ENCODE measurements around the gene AOC2. TPM values are rescaled to one million over a fixed set of nuclear protein-coding genes. Genes with fewer than 3 reads are reported as not detected.

The AOC2 gene
- total and polyA plus RNA-seq, 9 of the 15 experiments (the other 6 are each of a cell fraction or from before 2014, with no cell fraction given): 0.08 to 0.91 (median 0.49) TPM

GRCh38 chr17:42809250-42809649, 35.1 kb upstream of the AOC2 start:
- H3K79me2 ChIP-seq (ENCODE audit: control insufficient read depth, insufficient read depth, low read length): no peaks in the 10 kb centered on the region
- no TSS peak for BruUV-seq (replicated peaks)
- H3K4me1 ChIP-seq (replicated peaks in 1 of 2; ENCODE audit: control insufficient read depth in 2 of 2, insufficient read depth in 2 of 2, low read length in 2 of 2): no peaks in the 10 kb centered on the region
- no peak overlapping the region for H3K27ac ChIP-seq (ENCODE audit: extremely low read depth, low read depth, low read length)
- DNase-seq (ENCODE audit: extremely low read depth in 1 of 4, low spot score in 3 of 4) (no peak), FAIRE-seq (no peak), ATAC-seq (no peak)
- H4K20me1 ChIP-seq (replicated peaks; ENCODE audit: control insufficient read depth, insufficient read depth, low read length): no peaks in the 10 kb centered on the region
- no peak overlapping the region for H3K4me2 ChIP-seq (ENCODE audit: insufficient read depth, low read length)
- H2AFZ ChIP-seq (ENCODE audit: low read depth, low read length): no peak overlapping the region
- no peaks in the 10 kb centered on the region for H3K9me1 ChIP-seq (ENCODE audit: control insufficient read depth, insufficient read depth, low read length)
- peaks cover 37% of the 10 kb centered on the region for H3K36me3 ChIP-seq (ENCODE audit: control insufficient read depth, insufficient read depth, low read length)
- POLR2A ChIA-PET: interaction anchor here (0.9 kb wide), 1 partner anchor 136 kb away, joined by 3 read pairs; no protein-coding TSS in a partner anchor
- no peaks in the 10 kb centered on the region for H3K27me3 ChIP-seq (ENCODE audit: control insufficient read depth in 2 of 2, insufficient read depth in 2 of 2, low read length in 2 of 2)
- intact Hi-C loops (cut with micrococcal nuclease): no loop called here
- H3K9ac ChIP-seq (ENCODE audit: insufficient read depth in 1 of 2, low read depth in 2 of 2, low read length in 2 of 2): no peak overlapping the region
- in situ Hi-C loops (cut with MboI): no loop called here
- H3K9me3 ChIP-seq (replicated peaks; ENCODE audit: control insufficient read depth, insufficient read depth, low read depth, low read length): no peaks in the 10 kb centered on the region
- CTCF ChIA-PET (ENCODE audit: low intra/inter-chr PET ratio): interaction anchor here (0.6 kb wide), 1 partner anchor 496 kb away, joined by 3 read pairs; no protein-coding TSS in a partner anchor
- no peak overlapping the region for H3K4me3 ChIP-seq
- 71% methylated on average over 3 of the region's 3 CpGs for WGBS (ENCODE audit: insufficient coverage, low coverage, missing lambda C conversion rate)
- TF ChIP-seq TSHZ1 (CRISPR knock-in tag; IDR thresholded peaks at IDR 0.05) (no peak), SIX5 (IDR thresholded peaks at IDR 0.05; ENCODE audit: borderline replicate concordance in 1 of 2, insufficient read depth in 1 of 2, low read depth in 1 of 2, low read length in 2 of 2) (no peak), PPARD (CRISPR knock-in tag; IDR thresholded peaks at IDR 0.05) (no peak), PHB2 (IDR thresholded peaks at IDR 0.05; ENCODE audit: low read depth) (no peak), KLF1 (tag; IDR thresholded peaks at IDR 0.05) (no peak), ZNF444 (CRISPR knock-in tag; IDR thresholded peaks at IDR 0.05) (no peak)
- TF ChIP-seq, protein P1, sequence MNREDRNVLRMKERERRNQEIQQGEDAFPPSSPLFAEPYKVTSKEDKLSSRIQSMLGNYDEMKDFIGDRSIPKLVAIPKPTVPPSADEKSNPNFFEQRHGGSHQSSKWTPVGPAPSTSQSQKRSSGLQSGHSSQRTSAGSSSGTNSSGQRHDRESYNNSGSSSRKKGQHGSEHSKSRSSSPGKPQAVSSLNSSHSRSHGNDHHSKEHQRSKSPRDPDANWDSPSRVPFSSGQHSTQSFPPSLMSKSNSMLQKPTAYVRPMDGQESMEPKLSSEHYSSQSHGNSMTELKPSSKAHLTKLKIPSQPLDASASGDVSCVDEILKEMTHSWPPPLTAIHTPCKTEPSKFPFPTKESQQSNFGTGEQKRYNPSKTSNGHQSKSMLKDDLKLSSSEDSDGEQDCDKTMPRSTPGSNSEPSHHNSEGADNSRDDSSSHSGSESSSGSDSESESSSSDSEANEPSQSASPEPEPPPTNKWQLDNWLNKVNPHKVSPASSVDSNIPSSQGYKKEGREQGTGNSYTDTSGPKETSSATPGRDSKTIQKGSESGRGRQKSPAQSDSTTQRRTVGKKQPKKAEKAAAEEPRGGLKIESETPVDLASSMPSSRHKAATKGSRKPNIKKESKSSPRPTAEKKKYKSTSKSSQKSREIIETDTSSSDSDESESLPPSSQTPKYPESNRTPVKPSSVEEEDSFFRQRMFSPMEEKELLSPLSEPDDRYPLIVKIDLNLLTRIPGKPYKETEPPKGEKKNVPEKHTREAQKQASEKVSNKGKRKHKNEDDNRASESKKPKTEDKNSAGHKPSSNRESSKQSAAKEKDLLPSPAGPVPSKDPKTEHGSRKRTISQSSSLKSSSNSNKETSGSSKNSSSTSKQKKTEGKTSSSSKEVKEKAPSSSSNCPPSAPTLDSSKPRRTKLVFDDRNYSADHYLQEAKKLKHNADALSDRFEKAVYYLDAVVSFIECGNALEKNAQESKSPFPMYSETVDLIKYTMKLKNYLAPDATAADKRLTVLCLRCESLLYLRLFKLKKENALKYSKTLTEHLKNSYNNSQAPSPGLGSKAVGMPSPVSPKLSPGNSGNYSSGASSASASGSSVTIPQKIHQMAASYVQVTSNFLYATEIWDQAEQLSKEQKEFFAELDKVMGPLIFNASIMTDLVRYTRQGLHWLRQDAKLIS (CRISPR knock-in tag; IDR thresholded peaks at IDR 0.05): no peak
- TF ChIP-seq, protein P2, sequence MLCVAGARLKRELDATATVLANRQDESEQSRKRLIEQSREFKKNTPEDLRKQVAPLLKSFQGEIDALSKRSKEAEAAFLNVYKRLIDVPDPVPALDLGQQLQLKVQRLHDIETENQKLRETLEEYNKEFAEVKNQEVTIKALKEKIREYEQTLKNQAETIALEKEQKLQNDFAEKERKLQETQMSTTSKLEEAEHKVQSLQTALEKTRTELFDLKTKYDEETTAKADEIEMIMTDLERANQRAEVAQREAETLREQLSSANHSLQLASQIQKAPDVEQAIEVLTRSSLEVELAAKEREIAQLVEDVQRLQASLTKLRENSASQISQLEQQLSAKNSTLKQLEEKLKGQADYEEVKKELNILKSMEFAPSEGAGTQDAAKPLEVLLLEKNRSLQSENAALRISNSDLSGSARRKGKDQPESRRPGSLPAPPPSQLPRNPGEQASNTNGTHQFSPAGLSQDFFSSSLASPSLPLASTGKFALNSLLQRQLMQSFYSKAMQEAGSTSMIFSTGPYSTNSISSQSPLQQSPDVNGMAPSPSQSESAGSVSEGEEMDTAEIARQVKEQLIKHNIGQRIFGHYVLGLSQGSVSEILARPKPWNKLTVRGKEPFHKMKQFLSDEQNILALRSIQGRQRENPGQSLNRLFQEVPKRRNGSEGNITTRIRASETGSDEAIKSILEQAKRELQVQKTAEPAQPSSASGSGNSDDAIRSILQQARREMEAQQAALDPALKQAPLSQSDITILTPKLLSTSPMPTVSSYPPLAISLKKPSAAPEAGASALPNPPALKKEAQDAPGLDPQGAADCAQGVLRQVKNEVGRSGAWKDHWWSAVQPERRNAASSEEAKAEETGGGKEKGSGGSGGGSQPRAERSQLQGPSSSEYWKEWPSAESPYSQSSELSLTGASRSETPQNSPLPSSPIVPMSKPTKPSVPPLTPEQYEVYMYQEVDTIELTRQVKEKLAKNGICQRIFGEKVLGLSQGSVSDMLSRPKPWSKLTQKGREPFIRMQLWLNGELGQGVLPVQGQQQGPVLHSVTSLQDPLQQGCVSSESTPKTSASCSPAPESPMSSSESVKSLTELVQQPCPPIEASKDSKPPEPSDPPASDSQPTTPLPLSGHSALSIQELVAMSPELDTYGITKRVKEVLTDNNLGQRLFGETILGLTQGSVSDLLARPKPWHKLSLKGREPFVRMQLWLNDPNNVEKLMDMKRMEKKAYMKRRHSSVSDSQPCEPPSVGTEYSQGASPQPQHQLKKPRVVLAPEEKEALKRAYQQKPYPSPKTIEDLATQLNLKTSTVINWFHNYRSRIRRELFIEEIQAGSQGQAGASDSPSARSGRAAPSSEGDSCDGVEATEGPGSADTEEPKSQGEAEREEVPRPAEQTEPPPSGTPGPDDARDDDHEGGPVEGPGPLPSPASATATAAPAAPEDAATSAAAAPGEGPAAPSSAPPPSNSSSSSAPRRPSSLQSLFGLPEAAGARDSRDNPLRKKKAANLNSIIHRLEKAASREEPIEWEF (CRISPR knock-in tag; IDR thresholded peaks at IDR 0.05): no peak
